Adipose tissue (tissue), 3 donors: ENCODE data around the gene BRICD5. TPM values are rescaled to one million over a fixed set of nuclear protein-coding genes. Genes with fewer than 3 reads are reported as not detected.
A peak's percentile ranks its signal among the peaks of the same experiment; 100 is the strongest.

ENCODE experiments used
- H3K27ac ChIP-seq: one replicate; pipeline ENCODE4 v1.5.1; 2013; ENCODE audit warnings: low read depth, low read length
- WGBS, 3 donors: extraction: QIAGEN DNeasy Blood & Tissue Kit; methylation state at CpG; one replicate each; pipeline ENCODE4 v1.1.7; 2013; 5-methylcytosine and 5-hydroxymethylcytosine counted together
- polyA plus RNA-seq, 3 donors: library from polyadenylated mRNA; stranded (reverse); fragments of 200-250 nt; gene quantifications; one replicate each; pipeline ENCODE4 v1.2.3, GENCODE V29; 2013
- donor health status: healthy with polysubstance abuse.
- donor health status: Bipolar disorder and iron deficiency.
- donor health status: healthy.

BRICD5 gene
- polyA plus RNA-seq, 3 donors = 3.3 to 9.9 (median 9.2) TPM

DNA sequence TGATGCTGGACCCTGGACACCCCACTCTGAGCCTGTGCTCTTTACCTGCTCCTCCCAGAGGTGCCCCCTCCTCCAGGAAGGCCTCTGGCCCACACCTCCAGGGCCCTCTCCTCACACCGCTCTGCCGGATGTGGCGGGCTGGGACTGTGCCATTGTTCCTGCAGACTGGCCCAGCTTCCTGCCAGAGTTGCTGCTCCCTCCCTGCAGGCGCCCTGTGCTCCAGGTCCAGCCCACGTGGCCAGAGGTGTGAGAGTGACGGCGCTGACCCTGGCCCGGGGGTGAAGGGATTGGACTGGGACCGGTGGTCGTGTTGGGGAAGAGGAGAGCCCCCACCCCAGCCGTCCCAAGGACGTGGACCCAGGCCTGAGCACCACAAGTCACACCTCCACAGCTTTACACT, 18.4 kb upstream of the BRICD5 start:
- no peak overlapping the region for H3K27ac ChIP-seq
- 80 to 89% (median 82%) methylated on average over 12 of the region's 12 CpGs for WGBS, 3 donors

DNA sequence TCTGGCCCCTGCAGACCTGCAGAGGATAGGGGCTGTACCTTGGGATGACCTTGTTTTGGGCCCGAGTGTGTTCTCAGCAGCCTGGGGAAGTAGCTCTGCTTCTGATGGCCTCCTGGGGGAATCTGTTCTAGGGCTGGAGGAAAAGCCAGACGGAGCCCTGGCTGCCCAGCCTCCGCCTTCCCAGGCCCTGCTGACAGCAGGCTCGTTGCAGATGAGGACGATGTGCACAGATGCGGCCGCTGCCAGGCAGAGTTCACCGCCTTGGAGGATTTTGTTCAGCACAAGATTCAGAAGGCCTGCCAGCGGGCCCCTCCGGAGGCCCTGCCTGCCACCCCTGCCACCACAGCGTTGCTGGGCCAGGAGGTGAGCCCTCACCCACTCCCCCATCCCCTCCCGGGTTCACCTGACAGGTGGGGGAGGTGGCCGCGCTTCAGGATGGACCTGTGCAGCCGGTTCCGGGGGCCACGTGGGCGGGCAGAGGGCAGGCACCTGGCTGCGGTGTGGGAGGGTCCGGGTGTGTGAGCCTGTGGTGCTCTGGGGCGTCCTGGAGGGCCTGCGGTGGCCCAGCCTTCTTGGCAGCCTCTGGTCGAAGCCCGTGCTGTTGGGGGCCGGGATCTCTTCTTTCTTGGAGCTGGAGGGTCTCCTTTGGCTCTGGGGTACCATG, 17.6 kb upstream of the BRICD5 start:
- 89 to 90% (median 90%) methylated on average over 25 of the region's 25 CpGs for WGBS, 3 donors
- H3K27ac ChIP-seq = no peak overlapping the region

DNA sequence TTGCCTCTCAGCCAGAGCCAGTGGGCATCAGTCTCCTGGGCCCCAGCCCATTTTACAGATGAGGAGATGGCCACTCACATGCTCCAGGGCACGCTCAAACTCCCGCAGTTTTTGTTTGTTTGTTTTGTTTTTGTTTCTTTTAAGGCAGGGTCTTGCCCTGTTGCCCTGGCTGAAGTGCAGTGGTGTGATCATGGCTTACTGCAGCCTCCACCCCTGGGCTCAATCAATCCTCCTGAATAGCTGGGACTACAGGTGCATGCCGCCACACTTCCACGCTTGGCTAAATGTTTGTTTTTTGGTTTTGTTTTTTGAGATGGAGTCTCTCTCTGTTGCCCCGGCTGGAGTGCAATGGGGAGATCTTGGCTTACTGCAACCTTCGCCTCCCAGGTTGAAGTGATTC, 16.3 kb upstream of the BRICD5 start:
- no peak overlapping the region for H3K27ac ChIP-seq
- 88 to 94% (median 89%) methylated on average over 6 of the region's 6 CpGs for WGBS, 3 donors

DNA sequence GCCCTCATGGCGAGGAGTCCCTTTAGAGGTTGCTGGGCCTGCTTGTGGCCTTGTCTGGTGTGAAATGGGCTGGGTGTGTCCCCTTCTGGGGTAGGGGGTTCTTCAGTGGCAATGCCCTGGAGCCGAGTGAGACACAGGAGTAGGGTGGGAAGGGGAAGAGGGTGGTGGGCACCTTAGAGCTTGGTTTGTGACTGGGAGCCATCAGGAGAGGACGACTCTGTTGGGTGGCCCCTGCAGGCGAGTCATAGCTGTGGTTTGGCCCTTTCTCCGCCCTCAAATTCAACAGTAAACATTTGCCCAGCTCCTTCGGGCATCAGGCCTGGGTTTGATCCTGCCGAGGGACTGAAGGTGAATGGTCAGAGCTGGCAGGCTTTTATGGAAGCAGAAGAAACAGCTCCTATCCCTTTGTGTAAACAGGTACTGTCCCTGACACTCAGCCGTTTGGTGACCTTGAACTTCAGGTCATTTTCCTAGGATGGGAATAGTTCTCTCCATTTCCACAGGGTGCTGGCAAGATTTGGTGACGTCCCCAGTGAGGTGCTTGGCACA, 15.7 kb upstream of the BRICD5 start:
- 38 to 77% (median 69%) methylated on average over 9 of the region's 9 CpGs for WGBS, 3 donors
- no peak overlapping the region for H3K27ac ChIP-seq

DNA sequence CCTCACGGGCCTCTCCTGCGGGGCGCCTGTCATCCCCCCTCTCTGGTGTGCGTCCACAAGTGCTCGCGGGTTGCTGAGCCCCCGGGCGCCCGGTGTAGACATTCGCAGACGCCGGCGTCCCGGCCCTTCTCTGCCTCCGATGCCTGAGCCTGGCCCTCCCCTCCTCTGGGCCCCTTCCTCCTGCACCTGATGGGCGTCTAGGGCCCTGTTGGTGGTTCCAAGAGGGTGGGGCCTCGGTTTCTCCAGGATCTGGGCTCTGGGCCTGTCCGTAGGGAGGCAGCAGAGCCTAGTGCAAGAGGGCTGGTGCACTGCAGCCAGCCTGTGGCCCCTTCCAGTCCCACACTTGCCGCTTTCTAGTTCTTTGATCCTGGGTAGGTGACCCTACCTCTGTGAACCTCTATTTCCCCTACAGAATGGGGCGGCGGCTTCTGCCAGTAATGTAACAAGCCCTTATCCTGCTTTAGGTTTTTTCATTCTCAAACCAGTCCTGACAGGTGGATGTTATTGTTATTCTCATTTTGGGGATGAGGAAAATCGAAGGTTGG, 13.4 kb upstream of the BRICD5 start:
- H3K27ac ChIP-seq = no peak overlapping the region
- WGBS, 3 donors = 2 to 5% (median 5%) methylated on average over 20 to 22 of the region's 22 CpGs

DNA sequence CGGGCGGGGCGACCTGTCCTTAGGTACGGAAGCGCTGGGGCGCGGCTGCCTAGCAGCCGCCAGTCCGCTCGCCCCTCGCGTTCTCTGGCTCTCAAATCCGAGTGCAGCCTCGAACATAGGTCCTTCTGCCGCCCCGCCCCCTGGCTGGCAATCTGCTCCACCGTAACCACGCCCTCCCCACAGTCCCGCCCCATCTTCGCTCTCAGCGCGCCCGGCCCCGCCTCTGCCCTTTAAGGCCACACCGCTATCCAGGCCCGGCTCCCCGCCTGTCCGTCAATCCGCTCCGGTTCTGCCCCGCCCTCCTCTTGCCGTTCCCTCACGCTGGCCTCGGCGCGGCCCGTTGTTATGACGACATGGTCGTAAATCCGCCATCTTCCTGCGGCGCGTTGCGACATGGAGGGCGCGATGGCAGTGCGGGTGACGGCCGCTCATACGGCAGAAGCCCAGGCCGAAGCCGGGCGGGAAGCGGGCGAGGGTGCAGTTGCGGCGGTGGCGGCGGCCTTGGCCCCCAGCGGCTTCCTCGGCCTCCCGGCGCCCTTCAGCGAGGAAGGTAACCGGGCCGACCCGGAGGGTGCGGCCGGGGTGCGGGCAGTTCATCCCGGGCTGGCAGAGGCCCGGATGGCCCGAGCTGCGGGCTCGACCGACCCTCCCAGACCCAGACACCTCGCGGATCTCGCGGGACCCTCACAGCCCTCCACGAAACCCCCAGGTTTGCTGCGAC, 12.7 kb upstream of the BRICD5 start, which contains the start of gene E4F1:
Gene E4F1, plus strand, starts transcription at position 371 of the 721 bp plus-strand sequence. Its CDS starts 23 bp downstream, at position 394.
- H3K27ac ChIP-seq = no peak within 1 kb of the TSS
- WGBS, 3 donors = 0% methylated on average over 74 to 82 of the region's 82 CpGs

DNA sequence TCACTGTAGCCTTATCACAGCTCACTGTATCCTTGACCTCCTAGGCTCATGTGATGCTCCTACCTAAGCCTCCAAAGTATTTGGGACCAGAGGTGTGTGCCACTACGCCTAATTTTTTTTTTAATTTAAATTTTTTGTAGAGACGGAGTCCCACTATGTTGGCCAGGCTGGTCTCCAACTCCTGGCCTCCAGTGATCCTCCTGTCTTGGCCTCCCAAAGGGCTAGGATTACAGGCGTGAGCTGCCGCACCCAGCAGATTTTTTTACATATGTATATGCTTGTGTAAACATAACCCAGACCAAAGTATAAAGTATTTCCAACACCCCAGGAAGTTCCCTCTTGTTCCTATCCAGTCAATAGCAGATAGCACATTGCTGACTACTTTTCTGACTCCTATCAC, 5.7 kb upstream of the BRICD5 start:
- WGBS, 3 donors = 91 to 98% (median 96%) methylated on average over 4 of the region's 4 CpGs

DNA sequence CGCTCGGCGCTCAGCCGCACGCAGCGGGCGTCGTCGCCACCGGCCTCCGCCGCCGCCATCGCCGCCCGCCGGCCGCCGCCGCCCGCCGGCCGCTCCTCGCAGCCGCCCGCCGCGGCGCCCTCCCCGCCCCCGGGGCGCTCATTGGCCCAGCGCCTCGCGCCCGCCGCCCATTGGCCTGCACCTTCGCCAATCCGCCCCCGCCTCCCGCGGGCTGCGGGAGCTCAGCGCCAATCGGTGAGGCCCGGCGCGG, 4.0 kb upstream of the BRICD5 start, which contains the start of gene PGP:
Gene PGP, minus strand, starts transcription at position 122 of the 250 bp plus-strand sequence. Its CDS starts 63 bp downstream, at position 59.
- peak within 1 kb of the TSS; percentile 13 for H3K27ac ChIP-seq
- WGBS, 3 donors = 0 to 1% (median 0%) methylated on average over 18 to 47 of the region's 48 CpGs

More for the DNA sequence above, 5.7 kb upstream of the BRICD5 start:
- H3K27ac ChIP-seq = no peak overlapping the region

DNA sequence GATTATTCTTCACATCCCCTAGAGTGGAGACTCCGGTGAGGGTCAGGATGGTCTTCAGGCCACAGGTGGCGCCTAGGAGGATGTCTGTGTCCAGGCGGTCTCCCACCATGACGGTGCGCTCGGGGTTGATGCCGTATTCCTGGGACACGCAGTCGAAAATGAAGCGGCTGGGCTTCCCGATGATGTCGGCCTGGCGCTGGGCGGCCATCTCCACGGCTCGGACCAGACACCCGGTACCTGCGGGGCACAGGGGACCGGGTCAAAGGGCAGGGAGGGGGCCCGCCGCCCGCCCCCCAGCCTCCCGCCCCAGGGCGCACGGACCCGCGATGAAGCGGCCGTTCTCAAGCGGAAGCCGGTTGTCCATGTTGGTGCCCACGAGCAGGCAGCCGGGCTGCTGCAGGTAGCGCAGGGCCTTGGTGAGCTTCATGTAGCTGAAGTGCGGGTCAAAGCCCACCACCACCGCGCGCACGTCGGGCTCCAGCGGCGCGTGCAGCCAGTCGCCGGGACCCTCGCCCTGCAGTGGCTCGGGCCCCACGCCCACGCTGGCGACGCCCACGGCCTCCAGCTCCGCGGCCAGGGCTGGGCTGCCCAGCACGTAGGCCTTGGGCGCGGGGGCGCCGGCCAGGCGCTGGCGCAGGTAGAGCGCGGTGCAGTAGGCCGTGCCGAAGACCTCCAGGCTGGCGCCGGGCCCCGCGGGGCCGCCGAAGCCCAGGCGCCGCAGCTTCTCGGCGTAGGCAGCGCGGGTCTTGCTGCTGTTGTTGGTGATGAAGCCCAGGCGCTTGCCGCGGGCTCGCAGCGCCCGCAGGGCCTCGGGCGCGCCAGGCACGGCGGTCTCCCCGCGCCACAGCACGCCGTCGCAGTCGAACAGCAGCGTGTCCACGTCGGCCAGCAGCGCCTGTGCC, 3.4 kb upstream of the BRICD5 start:
- no peak overlapping the region for H3K27ac ChIP-seq
- WGBS, 3 donors = 0 to 1% (median 1%) methylated on average over 82 to 98 of the region's 98 CpGs

DNA sequence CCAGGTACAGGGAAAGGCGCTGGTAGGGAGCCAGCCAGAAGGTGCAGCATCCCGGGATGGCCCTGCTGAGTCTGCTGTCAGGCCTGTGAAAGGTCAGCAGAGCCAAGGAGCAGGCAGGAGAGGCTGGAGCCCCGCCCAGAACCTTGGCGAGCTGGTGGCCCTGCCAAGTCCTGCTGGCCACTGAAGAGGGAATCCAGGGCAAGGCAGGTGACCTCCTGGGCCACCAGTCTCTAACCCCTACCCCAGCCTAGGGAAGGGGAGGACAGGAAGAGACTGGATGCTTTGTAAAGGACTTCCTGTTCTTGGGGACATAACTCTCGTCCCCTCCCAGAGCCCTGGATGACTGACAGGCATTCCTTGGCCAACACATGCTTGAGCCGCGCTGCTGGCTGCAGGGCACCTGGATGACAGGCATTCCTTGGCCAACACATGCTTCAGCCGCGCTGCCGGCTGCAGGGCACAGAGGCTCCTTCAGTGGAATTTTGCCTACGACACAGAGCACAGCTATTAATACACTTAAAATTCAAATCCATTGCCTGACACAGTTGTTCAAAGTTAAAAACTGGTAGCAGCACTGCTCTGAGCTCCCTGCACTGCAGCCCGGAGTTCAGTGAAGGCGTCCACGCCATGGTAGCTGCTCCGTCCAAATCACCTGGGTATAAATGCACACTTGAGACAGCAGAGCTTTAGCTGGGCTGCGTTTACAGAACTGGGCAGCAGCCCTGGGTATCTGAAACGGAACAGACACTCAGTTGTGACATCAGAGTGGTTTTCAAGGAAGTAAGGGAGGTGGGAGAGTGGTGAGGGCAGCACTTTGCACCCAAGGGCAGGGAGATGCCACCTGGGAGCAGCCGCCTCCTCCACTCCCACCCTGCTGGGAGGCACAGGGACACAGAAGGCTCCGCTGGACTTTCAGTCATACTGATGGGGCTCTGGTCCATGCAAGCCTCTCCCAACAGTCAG, 2.0 kb upstream of the BRICD5 start:
- WGBS, 3 donors = 36 to 66% (median 62%) methylated on average over 18 to 19 of the region's 19 CpGs
- no peak overlapping the region for H3K27ac ChIP-seq

DNA sequence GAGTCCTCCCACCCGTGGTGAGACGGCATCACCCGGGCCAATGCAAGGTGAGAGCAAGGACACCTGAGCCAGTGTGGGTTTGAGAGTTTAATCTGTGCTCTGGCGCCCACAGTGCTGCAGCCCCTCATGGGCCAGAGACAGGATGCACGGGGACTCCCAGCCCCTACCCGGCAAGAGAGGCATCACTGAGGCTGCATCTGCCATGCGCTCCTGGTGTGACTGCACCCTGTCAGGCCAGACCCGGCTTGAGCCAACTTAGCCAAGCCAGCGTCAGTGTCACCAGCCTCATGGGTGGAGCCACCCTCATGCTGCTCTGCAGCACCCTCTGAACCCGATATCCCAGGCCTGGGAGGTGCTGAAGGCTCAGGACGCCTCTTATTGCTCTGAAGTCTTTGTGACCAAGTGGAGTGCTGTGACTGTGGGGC, 1.3 kb upstream of the BRICD5 start:
- 67 to 88% (median 82%) methylated on average over 11 of the region's 11 CpGs for WGBS, 3 donors
- no peak overlapping the region for H3K27ac ChIP-seq

DNA sequence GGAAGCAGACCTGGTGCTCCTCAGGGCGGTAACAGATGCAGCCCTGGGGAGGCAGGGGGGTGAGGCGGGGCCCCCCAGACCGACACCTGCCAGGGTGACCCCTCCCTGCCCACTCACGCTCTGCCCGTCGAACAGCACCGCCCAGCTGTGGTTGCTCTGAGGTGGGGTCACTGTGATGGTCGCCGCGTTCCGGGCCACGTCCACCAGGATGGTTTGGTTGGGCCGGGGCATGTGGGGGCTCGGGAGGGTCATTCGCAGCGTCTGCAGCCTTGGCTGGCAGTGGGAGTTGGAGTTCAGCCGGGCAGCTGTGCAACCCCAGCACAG, 692 bp downstream of the BRICD5 start:
- 92 to 96% (median 94%) methylated on average over 14 to 17 of the region's 17 CpGs for WGBS, 3 donors
- no peak overlapping the region for H3K27ac ChIP-seq

DNA sequence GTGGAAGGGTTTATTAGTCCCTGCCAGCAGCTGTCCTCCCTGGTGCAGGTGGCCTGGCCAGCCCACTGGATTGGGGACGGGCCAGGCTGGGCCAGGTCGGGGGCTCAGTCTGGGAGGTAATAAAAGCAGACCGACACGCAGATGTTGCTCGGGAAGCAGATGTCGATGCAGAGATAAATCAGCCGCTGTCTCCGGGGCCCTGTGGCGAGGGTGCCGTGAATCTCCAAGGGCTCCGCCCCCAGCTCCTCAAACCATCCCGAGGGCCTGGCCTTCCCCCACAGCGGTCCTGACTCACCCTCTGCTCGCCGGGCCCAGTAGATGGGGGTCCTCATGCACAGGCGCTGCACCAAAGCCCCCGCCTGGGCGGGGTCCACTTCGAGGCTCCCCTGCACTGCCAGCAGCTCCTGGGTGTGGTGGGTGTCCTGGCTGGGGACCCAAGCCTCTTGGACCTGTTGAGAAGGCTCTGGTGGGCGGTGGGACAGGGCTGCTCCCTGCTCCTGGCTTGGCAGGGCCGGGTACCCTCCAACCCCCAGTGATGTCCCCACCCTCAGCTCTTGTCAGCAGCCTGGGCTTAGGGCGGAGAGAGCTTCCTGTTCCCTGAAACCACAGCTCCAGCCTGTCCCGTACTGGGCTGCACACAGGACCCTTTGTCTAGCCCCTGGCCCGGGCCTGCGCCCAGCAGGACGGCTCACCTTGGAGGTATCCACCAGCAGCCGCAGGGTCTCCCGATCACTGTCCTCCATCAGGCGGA, 1.2 kb downstream of the BRICD5 start:
- WGBS, 3 donors = 86 to 90% (median 87%) methylated on average over 28 to 29 of the region's 29 CpGs
- no peak overlapping the region for H3K27ac ChIP-seq

DNA sequence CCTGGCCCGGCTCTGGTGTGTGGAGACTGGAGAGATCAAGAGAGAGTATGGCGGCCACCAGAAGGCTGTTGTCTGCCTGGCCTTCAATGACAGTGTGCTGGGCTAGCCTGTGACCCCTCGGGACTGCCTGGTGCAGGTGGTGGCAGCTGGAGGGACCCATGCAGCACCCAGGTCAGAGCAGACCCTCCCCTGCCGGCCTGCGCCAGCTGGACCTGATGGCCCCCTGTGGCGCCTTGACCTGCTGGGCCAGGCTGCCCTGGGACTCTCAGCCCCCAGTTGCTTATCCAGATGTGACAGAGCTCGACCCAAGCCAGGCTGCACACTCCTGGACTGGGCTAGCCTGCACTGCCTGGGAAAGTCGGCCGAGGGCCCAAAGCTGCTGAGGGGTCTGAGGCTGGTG, 1.9 kb downstream of the BRICD5 start:
- WGBS, 3 donors = 91 to 93% (median 93%) methylated on average over 8 to 9 of the region's 9 CpGs
- H3K27ac ChIP-seq = no peak overlapping the region

DNA sequence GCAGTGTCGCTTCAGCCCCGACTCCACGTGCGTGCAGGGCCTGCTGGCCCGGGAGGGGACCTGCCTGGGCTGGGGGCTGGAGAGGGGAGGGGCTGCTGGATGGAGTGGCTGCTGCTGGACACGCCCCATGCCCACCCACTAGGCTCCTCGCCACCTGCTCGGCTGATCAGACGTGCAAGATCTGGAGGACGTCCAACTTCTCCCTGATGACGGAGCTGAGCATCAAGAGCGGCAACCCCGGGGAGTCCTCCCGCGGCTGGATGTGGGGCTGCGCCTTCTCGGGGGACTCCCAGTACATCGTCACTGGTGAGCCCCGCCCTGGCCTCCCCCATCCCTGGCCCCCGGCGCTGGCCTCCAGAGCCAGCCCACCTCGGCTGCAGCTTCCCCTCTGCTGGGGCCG, 2.4 kb downstream of the BRICD5 start:
- 78 to 84% (median 83%) methylated on average over 23 of the region's 23 CpGs for WGBS, 3 donors
- H3K27ac ChIP-seq = no peak overlapping the region

DNA sequence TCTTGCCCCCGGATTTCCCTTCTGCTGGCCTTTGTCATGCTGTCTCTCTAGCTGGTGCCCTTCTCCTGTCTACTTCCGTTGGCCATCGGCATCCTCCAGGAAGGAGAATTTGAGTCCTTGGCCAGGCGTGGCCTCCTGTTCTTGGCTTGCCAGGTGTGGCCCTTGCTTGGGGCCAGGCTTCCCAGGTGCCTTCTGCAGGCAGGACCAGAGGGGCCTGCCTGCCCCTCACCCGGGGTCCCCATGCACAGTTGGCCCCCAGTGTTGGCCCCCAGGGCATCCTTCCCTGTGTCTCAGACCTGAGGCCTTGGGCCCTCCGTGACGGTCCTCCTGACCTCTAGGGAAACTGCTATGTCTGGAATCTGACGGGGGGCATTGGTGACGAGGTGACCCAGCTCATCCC, 2.8 kb downstream of the BRICD5 start:
- 89 to 93% (median 92%) methylated on average over 9 of the region's 9 CpGs for WGBS, 3 donors

More for the DNA sequence above, 2.8 kb downstream of the BRICD5 start:
- H3K27ac ChIP-seq = no peak overlapping the region
